ENCODE measurements around the gene CHD2.
"Not testable (repeated sequence)": the region's sequence is repeated elsewhere in the genome, so short reads cannot be mapped to it uniquely, and the experiment has no call there.

Gene CHD2

DNA sequence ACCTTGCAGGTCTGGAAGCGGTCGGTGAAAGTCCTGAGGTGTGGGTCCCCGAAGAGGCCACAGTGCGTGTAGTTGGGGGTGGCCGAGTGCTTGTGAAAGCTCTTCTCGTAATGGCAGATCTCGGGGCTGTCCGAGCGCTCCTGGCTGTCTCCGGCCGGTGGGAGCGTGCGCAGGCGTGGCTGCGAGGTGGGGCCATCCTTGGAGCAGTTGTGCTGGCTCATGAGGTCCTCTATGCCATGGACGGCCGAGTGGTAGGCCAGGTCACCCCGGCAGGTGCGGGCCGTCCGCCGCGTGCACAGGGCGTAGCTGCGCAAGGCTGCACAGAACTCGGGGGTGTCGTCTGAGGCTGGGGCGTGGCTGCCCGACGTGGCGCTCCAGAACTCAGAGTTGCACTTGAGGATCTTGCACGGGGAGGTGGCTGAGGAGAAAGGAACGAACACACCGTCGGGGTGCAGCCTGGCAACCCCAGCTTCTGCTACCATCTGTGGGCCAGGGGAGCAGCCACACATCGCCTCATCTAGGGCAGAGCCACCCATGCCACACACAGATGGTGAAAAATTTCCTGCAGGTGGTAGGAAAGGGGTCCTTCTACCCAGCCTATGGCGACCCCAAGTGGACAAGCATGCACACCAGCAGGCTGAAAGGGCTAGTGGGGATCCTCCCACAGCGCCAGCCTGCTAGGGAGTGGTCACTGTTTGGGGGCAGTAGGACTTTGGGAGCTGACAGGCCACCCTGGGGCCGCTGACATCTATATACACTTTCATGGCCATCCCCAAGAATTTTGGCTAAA lies 152.2 kb downstream of the CHD2 start:
- no peak for DNase-seq

DNA sequence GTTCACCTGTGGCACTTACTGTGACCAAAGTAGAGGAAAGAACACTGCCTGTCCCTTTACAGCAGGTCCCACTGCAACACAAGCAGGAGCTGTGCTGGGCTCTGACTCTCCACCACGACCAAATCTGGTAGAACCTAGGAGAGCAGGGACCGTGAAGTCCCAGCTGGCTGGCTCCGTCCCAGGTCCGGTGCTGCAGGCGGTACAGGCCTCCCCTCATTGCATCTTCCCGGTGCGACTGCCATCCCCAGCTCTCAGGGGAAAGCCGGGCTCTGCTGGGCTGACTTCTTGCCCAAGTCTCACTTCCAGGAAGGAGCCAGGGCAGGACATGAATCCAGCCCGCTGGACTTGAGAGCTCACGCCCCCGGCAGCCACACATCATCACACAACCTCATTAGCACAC lies 155.1 kb downstream of the CHD2 start:
- DNase-seq: no peak

DNA sequence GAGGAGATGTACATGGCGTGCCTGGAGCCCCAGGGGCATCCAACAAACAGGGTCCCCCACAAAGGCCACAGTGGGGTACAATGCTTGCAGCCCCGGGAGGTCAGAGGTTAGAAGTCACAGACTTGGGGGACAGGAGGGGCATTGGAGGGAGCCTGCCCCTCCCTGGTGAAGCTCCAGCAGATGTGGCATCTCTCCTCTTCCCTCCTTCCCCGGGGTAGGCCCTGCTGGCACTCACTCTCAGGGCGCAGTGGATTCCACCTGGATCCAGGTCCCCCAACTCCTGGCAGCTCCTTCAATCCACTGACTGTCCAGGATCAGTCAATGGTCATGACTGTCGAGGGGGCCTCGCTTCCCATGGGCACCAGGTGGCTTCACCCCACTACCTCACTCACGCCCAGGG lies 156.7 kb downstream of the CHD2 start:
- no peak for DNase-seq

DNA sequence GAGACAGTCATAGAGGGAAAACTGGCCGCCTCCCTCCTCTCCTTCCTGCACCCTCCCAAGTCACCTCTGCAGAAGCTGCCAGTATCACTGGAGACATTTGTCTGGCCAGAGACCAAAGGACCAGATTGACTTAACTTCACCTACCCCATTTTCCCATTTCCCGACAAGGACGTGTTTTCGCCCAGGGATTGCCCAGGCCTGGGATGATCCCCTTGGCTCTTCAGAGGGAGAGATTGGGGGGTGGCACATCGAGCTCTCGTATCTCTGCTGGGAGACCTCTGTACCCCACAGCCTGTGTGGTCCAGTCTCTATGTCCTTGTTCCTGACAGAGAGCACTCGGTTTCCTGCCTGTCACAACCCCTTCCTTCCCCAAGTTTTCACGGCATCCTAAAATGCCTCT lies 157.5 kb downstream of the CHD2 start:
- no peak for DNase-seq

- no peak for DNase-seq
Observed at GRCh38 chr15:93058128-93058527, 158.0 kb downstream of the CHD2 start.

- DNase-seq: no peak
Observed at GRCh38 chr15:93058904-93059427, 158.8 kb downstream of the CHD2 start.

GRCh38 chr15:93059442-93059841 lies 159.3 kb downstream of the CHD2 start:
- no peak for DNase-seq

DNA sequence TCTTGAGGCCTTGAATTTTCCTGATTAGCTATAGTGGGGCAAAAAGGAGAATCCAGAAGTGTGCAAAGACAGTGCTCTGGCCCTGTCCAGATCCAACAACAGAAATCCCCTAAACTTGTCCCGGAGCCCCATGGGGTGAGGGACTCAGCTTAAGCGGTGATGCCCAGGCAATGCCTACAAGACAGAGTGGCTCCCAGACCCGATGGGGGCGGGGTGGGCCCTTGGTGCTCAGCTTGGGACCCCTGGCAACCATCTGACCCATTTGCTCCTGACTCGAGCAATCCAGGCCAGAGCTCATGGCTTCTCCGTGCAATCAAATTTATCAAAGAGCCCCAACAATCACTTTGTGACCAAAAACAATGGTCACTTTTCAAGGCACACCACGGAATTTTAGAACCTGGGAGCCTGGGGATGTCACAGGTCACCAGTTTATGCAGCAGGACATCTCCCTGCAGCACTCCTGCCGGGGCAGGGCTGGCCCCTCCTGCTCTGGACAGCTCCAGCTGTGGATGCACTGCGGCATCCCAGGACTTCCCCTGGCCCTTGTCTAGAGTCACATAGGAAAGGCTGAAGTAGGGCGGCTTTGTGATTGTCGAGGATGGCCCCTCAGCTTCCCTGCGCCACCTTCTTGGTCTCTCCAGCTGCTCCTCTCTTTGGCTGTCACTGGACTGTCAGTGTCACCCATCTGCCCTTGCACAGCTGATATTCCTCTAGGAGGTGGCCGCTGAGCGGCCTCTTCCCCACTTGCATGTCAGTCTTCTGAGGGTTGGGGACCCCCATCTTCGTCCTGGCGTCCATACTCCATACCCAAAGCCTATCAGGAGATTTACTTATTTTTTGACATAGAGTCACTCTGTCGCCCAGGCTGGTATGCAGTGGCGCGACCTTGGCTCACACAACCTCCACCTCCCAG lies 160.5 kb downstream of the CHD2 start:
- DNase-seq: no peak

- not testable (repeated sequence) for DNase-seq
Observed at GRCh38 chr15:93062628-93063261, 162.6 kb downstream of the CHD2 start.

DNA sequence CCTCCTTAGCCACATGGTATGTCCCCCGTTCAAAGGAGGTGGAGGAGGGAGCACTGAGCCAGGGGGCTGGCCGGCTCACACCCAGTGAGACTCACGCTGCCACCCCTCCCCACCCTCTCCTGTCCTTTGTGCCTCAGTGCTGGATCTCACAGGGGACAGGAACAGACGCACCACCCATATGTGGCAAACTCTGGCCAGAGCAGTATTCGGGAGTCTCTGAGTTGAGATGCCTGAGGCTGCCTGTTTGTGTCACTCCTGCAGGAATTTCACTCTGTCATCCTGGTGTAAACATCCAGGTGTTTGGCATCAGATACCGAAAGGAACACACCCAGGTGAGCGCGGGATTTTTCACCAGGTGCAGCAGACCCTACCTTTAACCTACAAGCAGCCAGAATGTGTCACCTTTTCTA lies 163.1 kb downstream of the CHD2 start:
- DNase-seq: no peak

- DNase-seq: no peak
Observed at GRCh38 chr15:93063796-93064690, 163.9 kb downstream of the CHD2 start.

- no peak for DNase-seq
Observed at GRCh38 chr15:93065641-93066045, 165.5 kb downstream of the CHD2 start.

DNA sequence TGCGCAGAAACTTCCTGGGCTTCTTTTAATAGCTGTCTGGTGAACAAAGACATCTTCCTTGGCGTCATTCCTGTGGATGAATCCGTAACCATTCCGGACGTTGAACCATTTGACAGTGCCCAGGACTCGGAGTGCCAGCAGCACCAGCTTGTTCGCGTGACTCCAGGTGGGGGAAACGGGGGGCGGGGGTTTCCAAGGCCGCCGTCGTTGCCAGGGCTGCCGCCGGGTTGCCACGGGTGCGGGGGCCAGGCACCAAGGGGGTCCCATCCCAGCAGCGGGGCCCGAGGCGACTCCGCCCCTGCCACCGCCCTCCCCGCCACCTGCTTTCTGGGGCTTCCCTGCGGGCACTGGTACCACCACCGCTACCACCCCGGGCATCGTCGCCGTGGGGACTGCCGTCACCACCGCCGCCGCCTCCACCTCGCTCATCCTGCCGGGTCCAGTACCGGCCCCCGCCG lies 166.1 kb downstream of the CHD2 start:
- no peak for DNase-seq

DNA sequence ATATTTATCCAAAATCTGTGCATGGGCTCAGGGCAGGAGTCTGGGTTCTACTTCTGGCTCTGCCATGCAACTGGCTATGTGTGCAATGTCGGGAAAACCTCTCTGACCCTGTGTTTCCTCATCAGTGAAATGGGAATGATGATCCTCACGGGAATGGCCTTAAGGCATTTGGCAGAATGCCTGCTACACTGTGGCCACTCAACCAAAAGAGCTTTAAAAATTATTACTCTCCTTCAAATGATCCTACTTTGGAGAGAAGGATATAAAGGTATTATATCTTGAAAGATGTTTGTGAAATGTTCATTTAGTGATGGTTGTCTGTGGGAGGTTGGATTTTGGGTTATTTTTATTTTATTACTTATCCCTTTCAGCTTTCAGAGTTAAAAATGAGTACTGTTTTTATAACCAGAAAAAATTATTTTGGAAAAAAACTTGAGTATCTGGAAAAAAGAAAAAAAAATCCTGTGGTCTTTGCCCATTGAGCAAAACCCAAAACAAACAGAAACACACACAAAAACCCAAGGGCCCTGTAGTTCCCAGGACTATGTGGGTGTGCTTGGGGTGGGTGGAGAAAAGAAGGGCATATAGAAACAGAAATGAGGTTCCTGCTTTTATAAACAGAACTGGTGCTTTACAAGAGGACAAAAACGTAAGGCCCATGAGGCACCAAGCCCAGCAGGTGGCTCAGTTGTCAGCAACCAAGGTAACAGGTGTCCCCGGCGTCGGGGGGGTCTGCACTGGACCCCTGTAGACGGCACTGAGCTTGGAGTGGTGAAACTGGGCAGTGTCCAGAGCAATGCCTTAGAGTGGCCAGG lies 166.9 kb downstream of the CHD2 start:
- DNase-seq: no peak

DNA sequence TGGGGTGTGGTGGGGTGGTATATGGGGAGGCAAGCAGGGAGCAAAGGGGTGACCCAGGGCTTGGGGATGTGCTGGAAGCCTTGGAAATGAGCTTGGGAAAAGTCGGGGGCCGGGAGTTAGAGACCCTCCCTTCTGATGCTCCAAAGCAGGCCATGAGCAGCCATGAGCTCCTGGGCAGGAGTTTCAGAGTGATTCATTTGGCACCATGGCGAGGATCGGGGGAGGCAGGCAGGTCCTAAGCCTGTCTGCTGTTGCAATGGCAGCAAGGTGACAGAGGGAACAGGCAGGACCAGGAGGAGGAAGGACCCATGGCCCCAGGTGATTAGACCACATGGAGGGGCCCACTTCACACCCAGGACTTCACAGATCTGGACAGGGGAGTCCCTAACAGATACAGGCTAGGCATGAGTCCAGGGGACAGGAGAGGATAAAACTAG lies 167.5 kb downstream of the CHD2 start:
- no peak for DNase-seq

DNA sequence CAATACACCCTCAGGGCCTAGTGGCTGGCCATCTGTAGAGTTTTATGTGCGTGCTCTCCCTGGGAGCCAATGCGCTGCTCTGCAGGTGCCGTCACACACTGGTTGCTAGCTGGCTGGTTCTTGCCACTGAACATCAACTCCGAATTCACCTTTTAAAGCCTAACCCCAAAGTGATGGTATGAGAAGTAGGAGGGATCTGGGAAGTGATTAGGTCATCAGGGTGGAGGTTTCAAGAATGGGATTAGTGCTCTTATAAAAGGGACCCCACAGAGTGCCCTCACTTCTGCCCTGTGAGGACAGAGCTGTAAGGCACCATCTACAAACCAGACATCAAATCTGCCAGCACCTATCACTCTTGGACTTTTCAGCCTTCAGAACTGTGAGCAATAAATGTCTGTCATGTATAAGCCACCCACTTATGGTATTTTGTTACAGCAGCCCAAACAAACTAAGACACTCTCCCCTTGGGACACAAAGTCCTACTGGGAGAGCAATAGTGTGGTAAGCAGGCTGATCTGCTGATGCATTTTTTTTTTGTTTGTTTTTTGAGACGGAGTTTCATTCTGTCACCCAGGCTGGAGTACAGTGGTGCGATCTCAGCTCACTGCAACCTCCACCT lies 168.6 kb downstream of the CHD2 start:
- DNase-seq: no peak

GRCh38 chr15:93070132-93070531 lies 170.0 kb downstream of the CHD2 start:
- DNase-seq: no peak

DNA sequence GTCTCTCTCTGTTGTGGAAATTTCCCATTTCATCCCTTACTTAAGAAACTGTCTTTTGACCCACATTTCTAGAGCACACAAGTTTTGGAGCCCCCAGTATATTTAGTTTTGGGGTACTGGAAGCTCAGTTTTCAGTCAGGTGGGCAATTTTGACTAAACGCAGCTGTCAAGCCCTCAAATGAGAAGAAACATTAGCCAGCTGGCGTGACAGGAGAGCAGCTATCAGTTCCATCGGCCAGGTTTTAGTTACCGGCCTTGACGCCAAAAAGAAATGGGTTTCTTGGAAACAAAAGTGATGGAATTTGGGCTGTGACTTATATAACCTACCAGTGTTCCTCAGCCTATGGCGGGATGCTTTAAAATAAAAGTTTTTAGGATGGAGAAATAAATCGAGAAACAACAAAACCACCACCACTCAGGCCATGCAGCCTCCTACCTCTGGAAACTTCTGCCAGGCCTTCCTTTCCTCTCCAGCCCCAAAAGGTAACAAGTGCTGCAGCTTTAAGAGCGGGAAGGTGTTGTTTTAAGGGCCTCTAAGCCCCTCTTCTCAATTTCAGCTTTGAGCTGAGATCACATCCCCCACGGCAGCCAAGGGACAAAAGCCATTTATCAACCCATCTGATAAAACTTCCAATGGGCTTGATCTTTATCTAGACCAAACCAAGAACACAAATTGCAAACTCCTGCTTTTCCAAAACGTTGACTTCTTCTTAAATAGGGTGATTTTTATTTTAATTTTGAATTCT lies 170.6 kb downstream of the CHD2 start:
- no peak for DNase-seq

DNA sequence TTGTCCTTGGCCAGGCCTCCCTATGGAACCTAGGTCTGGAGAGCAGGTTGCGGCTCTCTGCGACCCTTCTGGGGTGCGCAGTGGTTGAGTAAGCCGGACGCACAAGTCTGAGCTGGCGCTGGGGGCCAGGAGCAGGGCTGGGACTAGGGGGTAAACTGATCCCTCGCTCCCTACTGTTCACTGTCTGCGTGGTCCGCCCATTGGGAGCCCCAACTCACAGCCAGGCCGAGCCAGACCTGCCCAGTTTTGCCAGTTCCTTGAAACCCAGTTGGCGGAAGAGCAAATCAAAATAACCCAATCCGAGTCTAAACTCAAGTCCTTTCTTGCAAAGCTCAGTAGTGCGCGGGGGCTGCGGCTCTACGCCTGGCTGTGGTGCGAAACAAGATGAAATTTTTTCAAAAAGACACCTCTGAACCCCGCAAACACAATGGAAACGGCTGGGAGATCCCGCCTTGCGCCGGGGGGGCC lies 171.4 kb downstream of the CHD2 start:
- DNase-seq: no peak

- DNase-seq: no peak
Observed at GRCh38 chr15:93072011-93072410, 171.9 kb downstream of the CHD2 start.
